ENCODE results near the gene LMLN. TPM values are rescaled to one million over a fixed set of nuclear protein-coding genes. Genes with fewer than 3 reads are reported as not detected.
A peak's percentile ranks its signal among the peaks of the same experiment; 100 is the strongest.
"Not testable (repeated sequence)": the region's sequence is repeated elsewhere in the genome, so short reads cannot be mapped to it uniquely, and the experiment has no call there.

Gene LMLN
- polyA plus RNA-seq, 1 donor, result 3.8 TPM

- DNase-seq, result peak; percentile 66
Measured at GRCh38 chr3:198080521-198081384, 120.7 kb downstream of the LMLN start.

- no peak for DNase-seq
Measured at GRCh38 chr3:198081421-198081844, 121.4 kb downstream of the LMLN start.

- DNase-seq, result not testable (repeated sequence)
Measured at GRCh38 chr3:198082226-198082625, 122.2 kb downstream of the LMLN start.

- DNase-seq, result no peak
Measured at GRCh38 chr3:198088421-198088955, 128.5 kb downstream of the LMLN start.

- DNase-seq, result no peak
Measured at GRCh38 chr3:198090795-198091332, 130.8 kb downstream of the LMLN start.

GRCh38 chr3:198092276-198092675 is 132.3 kb downstream of the LMLN start:
- DNase-seq, result no peak

GRCh38 chr3:198093112-198093679 is 133.2 kb downstream of the LMLN start:
- no peak for DNase-seq

Other genes starting within 250 kb of the LMLN start
- gene RUBCN, start 223.3 kb upstream of the LMLN start, polyA plus RNA-seq (ENCODE audit: insufficient read length), result 10.4 TPM
- 64.1 TPM for gene FYTTD1, start 210.3 kb upstream of the LMLN start, polyA plus RNA-seq (ENCODE audit: insufficient read length)
- 36.4 TPM for gene LRCH3, start 169.0 kb upstream of the LMLN start, polyA plus RNA-seq (ENCODE audit: insufficient read length)
- 1,737 TPM for gene RPL35A, start 10.0 kb upstream of the LMLN start, polyA plus RNA-seq (ENCODE audit: insufficient read length)

Measured in hindlimb muscle (tissue), 1 donor.